Muscle of arm (tissue), 12 donors: Measurements from ENCODE around the gene MBD1. TPM values are rescaled to one million over a fixed set of nuclear protein-coding genes. Genes with fewer than 3 reads are reported as not detected.
"Not testable (repeated sequence)": the region's sequence is repeated elsewhere in the genome, so short reads cannot be mapped to it uniquely, and the experiment has no call there.

Experiments
- DNase-seq: peaks from one replicate; pipeline ENCODE4 v3.0.0-alpha.2; 2013
- polyA plus RNA-seq, 12 donors: library from polyadenylated mRNA; unstranded; fragments of 120-200 nt; gene quantifications; one replicate each; pipeline ENCODE4 v1.2.1, GENCODE V29; 2013; ENCODE audit not compliant: insufficient read length in 12 of 12

Gene MBD1
- polyA plus RNA-seq, 12 donors, result 31.7 to 55.2 (median 40.1) TPM; not detected in 1

- DNase-seq, result no peak
These were observed 4.9 kb downstream of the MBD1 start for GRCh38 chr18:50276452-50276851.

GRCh38 chr18:50275503-50276036 lies 5.8 kb downstream of the MBD1 start:
- DNase-seq, result no peak

GRCh38 chr18:50274941-50275340 lies 6.4 kb downstream of the MBD1 start:
- no peak for DNase-seq

- DNase-seq, result no peak
These were observed 7.3 kb downstream of the MBD1 start for GRCh38 chr18:50274044-50274442.

- no peak for DNase-seq
These were observed 7.9 kb downstream of the MBD1 start for GRCh38 chr18:50273203-50274043.

GRCh38 chr18:50272568-50272967 lies 8.8 kb downstream of the MBD1 start:
- DNase-seq, result no peak

GRCh38 chr18:50268022-50268747 lies 13.1 kb downstream of the MBD1 start:
- peak; percentile 63 for DNase-seq

GRCh38 chr18:50266248-50266704 lies 15.0 kb downstream of the MBD1 start, which contains the start of gene CFAP53:
Gene CFAP53, minus strand, starts transcription at chr18:50266495. Its CDS starts 91 bp downstream, at chr18:50266404.
- DNase-seq, result peak; percentile 93

- no peak for DNase-seq
These were observed 18.3 kb downstream of the MBD1 start for GRCh38 chr18:50262977-50263376.

- no peak for DNase-seq
These were observed 30.4 kb downstream of the MBD1 start for GRCh38 chr18:50250935-50251334.

- DNase-seq, result no peak
These were observed 31.7 kb downstream of the MBD1 start for GRCh38 chr18:50249576-50249975.

GRCh38 chr18:50247561-50247960 lies 33.8 kb downstream of the MBD1 start:
- no peak for DNase-seq

- not testable (repeated sequence) for DNase-seq
These were observed 39.6 kb downstream of the MBD1 start for GRCh38 chr18:50241768-50242167.

- DNase-seq, result no peak
These were observed 41.2 kb downstream of the MBD1 start for GRCh38 chr18:50240080-50240563.

- DNase-seq, result no peak
These were observed 48.9 kb downstream of the MBD1 start for GRCh38 chr18:50232419-50232818.

- DNase-seq, result no peak
These were observed 49.7 kb downstream of the MBD1 start for GRCh38 chr18:50231621-50232020.

GRCh38 chr18:50220249-50220648 lies 61.1 kb downstream of the MBD1 start:
- DNase-seq, result not testable (repeated sequence)

Other genes starting within 250 kb of the MBD1 start
- 10 to 100 TPM in 1 of 12 donors, 1 to 10 TPM in 10, not detected in 1; 1.0 to 10.1 (median 1.5) TPM for gene MYO5B, start 86.4 kb downstream of the MBD1 start, polyA plus RNA-seq
- 1 to 10 TPM in 1 of 12 donors, under 1 TPM in 9, not detected in 2; 0.11 to 1.1 (median 0.34) TPM for gene CFAP53, start 15.0 kb downstream of the MBD1 start, polyA plus RNA-seq
- 10 to 100 TPM in 11 of 12 donors, not detected in 1; 24.7 to 59.4 (median 30.6) TPM for gene CXXC1, start 6.2 kb upstream of the MBD1 start, polyA plus RNA-seq
- 1 to 10 TPM in 10 of 12 donors, not detected in 2; 2.2 to 8.4 (median 4.6) TPM for gene SKA1, start 93.5 kb upstream of the MBD1 start, polyA plus RNA-seq